Esophagus squamous epithelium (tissue), 4 donors: Measurements from ENCODE around the gene LDLRAD4.

Source experiments
- POLR2A ChIP-seq, 4 donors: fragments of 450-650 bp; IDR thresholded peaks; one replicate each; pipeline ENCODE4 v1.6.1; 2017; ENCODE audit warnings: antibody characterized with exemption in 4 of 4, mild to moderate bottlenecking in 4 of 4, moderate library complexity in 3 of 4
- TF ChIP-seq, protein P1 (sequence below), 6 experiments: fragments of 450-650 bp in 4 of 6; fragments of 200-600 bp in 2 of 6; sonication (generic) in 2 of 6; IDR thresholded peaks; one replicate each; pipeline ENCODE4 v1.5.1; 2016 to 2019; ENCODE audit warnings: antibody characterized with exemption in 6 of 6, mild to moderate bottlenecking in 4 of 6, moderate library complexity in 4 of 6

DNA sequence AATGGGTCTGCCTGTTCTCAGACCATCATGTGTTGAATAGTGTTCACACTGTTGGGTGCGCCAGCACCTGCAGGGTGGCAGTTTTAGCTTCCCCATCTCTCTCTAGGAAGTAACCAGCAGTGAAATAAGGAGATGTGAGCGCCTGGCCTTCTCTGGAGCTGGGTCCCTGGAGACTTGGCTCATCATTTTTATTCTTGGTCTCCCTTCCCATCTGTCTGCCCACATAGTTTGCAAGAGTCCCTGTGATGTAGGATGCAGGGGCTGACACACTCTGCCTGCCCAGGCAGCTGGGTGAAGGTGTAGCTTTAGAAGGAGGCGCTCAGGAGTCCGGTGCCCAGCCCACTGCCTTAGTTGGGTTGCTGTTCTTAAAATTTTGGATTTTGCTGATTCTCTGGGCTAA, 172.2 kb downstream of the LDLRAD4 start:
- no peak for TF ChIP-seq POLR2A (IDR thresholded peaks at IDR 0.05)
- TF ChIP-seq, protein P1, sequence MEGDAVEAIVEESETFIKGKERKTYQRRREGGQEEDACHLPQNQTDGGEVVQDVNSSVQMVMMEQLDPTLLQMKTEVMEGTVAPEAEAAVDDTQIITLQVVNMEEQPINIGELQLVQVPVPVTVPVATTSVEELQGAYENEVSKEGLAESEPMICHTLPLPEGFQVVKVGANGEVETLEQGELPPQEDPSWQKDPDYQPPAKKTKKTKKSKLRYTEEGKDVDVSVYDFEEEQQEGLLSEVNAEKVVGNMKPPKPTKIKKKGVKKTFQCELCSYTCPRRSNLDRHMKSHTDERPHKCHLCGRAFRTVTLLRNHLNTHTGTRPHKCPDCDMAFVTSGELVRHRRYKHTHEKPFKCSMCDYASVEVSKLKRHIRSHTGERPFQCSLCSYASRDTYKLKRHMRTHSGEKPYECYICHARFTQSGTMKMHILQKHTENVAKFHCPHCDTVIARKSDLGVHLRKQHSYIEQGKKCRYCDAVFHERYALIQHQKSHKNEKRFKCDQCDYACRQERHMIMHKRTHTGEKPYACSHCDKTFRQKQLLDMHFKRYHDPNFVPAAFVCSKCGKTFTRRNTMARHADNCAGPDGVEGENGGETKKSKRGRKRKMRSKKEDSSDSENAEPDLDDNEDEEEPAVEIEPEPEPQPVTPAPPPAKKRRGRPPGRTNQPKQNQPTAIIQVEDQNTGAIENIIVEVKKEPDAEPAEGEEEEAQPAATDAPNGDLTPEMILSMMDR (IDR thresholded peaks at IDR 0.05), result no peak
